ENCODE results near the gene C1orf198. TPM values are rescaled to one million over a fixed set of nuclear protein-coding genes. Genes with fewer than 3 reads are reported as not detected.

The C1orf198 gene
- polyA plus RNA-seq, 3 donors = 1.3 to 2.7 (median 1.6) TPM

GRCh38 chr1:230807561-230808280 is 60.6 kb downstream of the C1orf198 start:
- no peak overlapping the region for H3K9ac ChIP-seq (ENCODE audit: insufficient read depth, low read length, poor library complexity, severe bottlenecking)
- Mint-ChIP-seq H3K36me3 (no peaks in the 10 kb centered on the region), H3K27me3 (ENCODE audit: low read depth in 3 of 3) (peaks cover 0 to 6% (median 5%) of the 10 kb centered on the region in 3 donors), H3K9me3 (peaks cover 6 to 28% (median 12%) of the 10 kb centered on the region in 7 donors), H3K27ac (no peak overlapping the region), H3K4me3 (no peak overlapping the region), H3K4me1 (no peaks in the 10 kb centered on the region)
- DNase-seq = no peak
- TF ChIP-seq CTCF (IDR thresholded peaks at IDR 0.05) = no peak
- no peaks in the 10 kb centered on the region for H3K79me2 ChIP-seq (ENCODE audit: insufficient read depth, low read length)
- no peak overlapping the region for H2AFZ ChIP-seq (ENCODE audit: insufficient read depth, low read depth, low read length, poor library complexity, severe bottlenecking)
- peaks cover 4 to 14% of the 10 kb centered on the region in 2 donors for H3K9me3 ChIP-seq (replicated peaks in 1 of 2; ENCODE audit: control insufficient read depth in 1 of 2, insufficient read depth in 1 of 2, low read length in 2 of 2)
- H3K27ac ChIP-seq (ENCODE audit: low read depth in 1 of 2, low read length in 2 of 2) = no peak overlapping the region
- intact Hi-C loops (cut with micrococcal nuclease) = no loop called here
- H3K36me3 ChIP-seq (replicated peaks in 1 of 2; ENCODE audit: control insufficient read depth in 1 of 2, insufficient read depth in 2 of 2, low read length in 2 of 2) = no peaks in the 10 kb centered on the region
- no peaks in the 10 kb centered on the region for H3K27me3 ChIP-seq (ENCODE audit: control insufficient read depth in 2 of 2, insufficient read depth in 2 of 2, low read length in 2 of 2)
- H3K4me3 ChIP-seq (replicated peaks in 1 of 3; ENCODE audit: low read depth in 2 of 3, low read length in 3 of 3) = no peak overlapping the region
- WGBS (ENCODE audit: insufficient coverage) = 66% methylated on average over 2 of the region's 3 CpGs
- no peaks in the 10 kb centered on the region for H4K20me1 ChIP-seq (ENCODE audit: insufficient read depth, low read length)
- no peak overlapping the region for H3K4me2 ChIP-seq (replicated peaks; ENCODE audit: extremely low read depth, low read length, poor library complexity, severe bottlenecking)
- no peaks in the 10 kb centered on the region for H3K4me1 ChIP-seq (ENCODE audit: control insufficient read depth in 1 of 2, insufficient read depth in 2 of 2, low read length in 2 of 2)

DNA sequence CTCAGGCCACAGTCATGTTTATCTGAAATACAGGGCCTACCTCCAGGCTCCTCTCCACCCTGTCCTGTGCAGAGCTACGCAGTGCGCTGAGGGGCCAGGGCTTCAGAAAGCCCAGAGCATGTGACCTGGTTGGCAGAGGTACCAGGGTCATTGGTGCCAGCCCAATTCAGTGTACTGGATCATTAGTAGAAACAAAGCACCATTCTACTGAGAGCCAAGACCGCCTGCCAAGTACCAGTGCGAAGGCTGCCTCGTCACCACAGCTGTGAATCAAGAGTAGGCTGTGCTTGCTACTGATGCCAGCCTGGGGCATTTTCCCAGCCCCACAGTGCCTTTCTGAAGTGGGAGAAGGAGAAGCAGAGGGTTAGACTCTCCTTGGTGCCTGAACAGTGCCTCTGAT is 61.3 kb downstream of the C1orf198 start:
- Mint-ChIP-seq H3K27ac (no peak overlapping the region), H3K36me3 (no peaks in the 10 kb centered on the region), H3K27me3 (ENCODE audit: low read depth in 3 of 3) (peaks cover 0 to 6% (median 6%) of the 10 kb centered on the region in 3 donors), H3K9me3 (peaks cover 2 to 21% (median 9%) of the 10 kb centered on the region in 7 donors), H3K4me1 (no peaks in the 10 kb centered on the region), H3K4me3 (no peak overlapping the region)
- Histone ChIP-seq H2AFZ (ENCODE audit: insufficient read depth, low read depth, low read length, poor library complexity, severe bottlenecking) (no peak overlapping the region), H3K27ac (ENCODE audit: low read depth in 1 of 2, low read length in 2 of 2) (no peak overlapping the region), H3K79me2 (ENCODE audit: insufficient read depth, low read length) (no peaks in the 10 kb centered on the region), H4K20me1 (ENCODE audit: insufficient read depth, low read length) (no peaks in the 10 kb centered on the region), H3K9ac (ENCODE audit: insufficient read depth, low read length, poor library complexity, severe bottlenecking) (no peak overlapping the region), H3K36me3 (replicated peaks in 1 of 2; ENCODE audit: control insufficient read depth in 1 of 2, insufficient read depth in 2 of 2, low read length in 2 of 2) (no peaks in the 10 kb centered on the region), H3K4me1 (ENCODE audit: control insufficient read depth in 1 of 2, insufficient read depth in 2 of 2, low read length in 2 of 2) (no peaks in the 10 kb centered on the region), H3K4me3 (replicated peaks in 1 of 3; ENCODE audit: low read depth in 2 of 3, low read length in 3 of 3) (no peak overlapping the region), H3K4me2 (replicated peaks; ENCODE audit: extremely low read depth, low read length, poor library complexity, severe bottlenecking) (no peak overlapping the region), H3K9me3 (replicated peaks in 1 of 2; ENCODE audit: control insufficient read depth in 1 of 2, insufficient read depth in 1 of 2, low read length in 2 of 2) (peaks cover 4 to 8% of the 10 kb centered on the region in 2 donors), H3K27me3 (ENCODE audit: control insufficient read depth in 2 of 2, insufficient read depth in 2 of 2, low read length in 2 of 2) (no peaks in the 10 kb centered on the region)
- intact Hi-C loops (cut with micrococcal nuclease) = no loop called here
- 100% methylated on average over 4 of the region's 5 CpGs for WGBS (ENCODE audit: insufficient coverage)
- no peak for DNase-seq
- no peak for TF ChIP-seq CTCF (IDR thresholded peaks at IDR 0.05)

Data from CD14-positive monocyte (primary cell).